ENCODE measurements around the gene STX17. TPM values are rescaled to one million over a fixed set of nuclear protein-coding genes. Genes with fewer than 3 reads are reported as not detected.

STX17 gene
- polyA plus RNA-seq, 2 of the 4 experiments (the other 2 are of a cell fraction) = 14.3 to 24.6 TPM

DNA sequence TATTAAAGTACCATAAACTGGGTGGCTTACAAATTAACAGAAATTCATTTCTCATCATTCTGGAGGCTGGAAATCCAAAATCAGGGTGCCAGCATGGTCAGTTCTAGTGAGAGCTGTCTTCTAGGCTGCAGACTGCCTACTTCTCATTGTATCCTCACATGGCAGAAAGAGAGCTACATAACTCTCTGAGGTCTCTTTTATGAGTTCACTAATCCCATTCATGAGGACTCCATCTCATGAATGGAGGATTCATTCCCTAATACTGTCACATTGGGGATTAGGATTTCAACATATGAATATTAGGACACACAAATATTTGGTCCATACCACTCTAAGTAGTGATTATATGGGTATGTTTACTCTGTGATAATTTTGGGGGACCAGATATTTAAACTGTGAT is 108.4 kb downstream of the STX17 start:
- TF ChIP-seq SMC3 (IDR thresholded peaks at IDR 0.05) (no peak), FOXS1 (CRISPR knock-in tag; IDR thresholded peaks at IDR 0.05) (no peak), HOXB5 (CRISPR knock-in tag; IDR thresholded peaks at IDR 0.05) (no peak), KDM1A (IDR thresholded peaks at IDR 0.05; ENCODE audit: low read depth) (no peak), MAFK (IDR thresholded peaks at IDR 0.05; ENCODE audit: partially characterized antibody) (no peak), RFX5 (IDR thresholded peaks at IDR 0.05) (no peak), POLR2A (IDR thresholded peaks at IDR 0.05; ENCODE audit: low read length) (no peak), ZFP36 (IDR thresholded peaks at IDR 0.05; ENCODE audit: borderline replicate concordance, partially characterized antibody) (no peak), HDAC2 (IDR thresholded peaks at IDR 0.05) (no peak)
- TF ChIP-seq, protein P1, sequence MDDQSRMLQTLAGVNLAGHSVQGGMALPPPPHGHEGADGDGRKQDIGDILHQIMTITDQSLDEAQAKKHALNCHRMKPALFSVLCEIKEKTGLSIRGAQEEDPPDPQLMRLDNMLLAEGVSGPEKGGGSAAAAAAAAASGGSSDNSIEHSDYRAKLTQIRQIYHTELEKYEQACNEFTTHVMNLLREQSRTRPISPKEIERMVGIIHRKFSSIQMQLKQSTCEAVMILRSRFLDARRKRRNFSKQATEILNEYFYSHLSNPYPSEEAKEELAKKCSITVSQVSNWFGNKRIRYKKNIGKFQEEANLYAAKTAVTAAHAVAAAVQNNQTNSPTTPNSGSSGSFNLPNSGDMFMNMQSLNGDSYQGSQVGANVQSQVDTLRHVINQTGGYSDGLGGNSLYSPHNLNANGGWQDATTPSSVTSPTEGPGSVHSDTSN (IDR thresholded peaks at IDR 0.05) = no peak
- TF ChIP-seq, protein P2, sequence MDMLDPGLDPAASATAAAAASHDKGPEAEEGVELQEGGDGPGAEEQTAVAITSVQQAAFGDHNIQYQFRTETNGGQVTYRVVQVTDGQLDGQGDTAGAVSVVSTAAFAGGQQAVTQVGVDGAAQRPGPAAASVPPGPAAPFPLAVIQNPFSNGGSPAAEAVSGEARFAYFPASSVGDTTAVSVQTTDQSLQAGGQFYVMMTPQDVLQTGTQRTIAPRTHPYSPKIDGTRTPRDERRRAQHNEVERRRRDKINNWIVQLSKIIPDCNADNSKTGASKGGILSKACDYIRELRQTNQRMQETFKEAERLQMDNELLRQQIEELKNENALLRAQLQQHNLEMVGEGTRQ (IDR thresholded peaks at IDR 0.05) = no peak
- TF ChIP-seq, protein P3, sequence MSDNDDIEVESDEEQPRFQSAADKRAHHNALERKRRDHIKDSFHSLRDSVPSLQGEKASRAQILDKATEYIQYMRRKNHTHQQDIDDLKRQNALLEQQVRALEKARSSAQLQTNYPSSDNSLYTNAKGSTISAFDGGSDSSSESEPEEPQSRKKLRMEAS (IDR thresholded peaks at IDR 0.05) = no peak
- FAIRE-seq (no peak), ATAC-seq (no peak), DNase-seq (ENCODE audit: low read depth in 1 of 2, low spot score in 1 of 2) (no peak)
- ChIA-PET CTCF (no interaction called here), POLR2A (no interaction called here)
- Histone ChIP-seq H3K4me2 (no peak overlapping the region), H3K4me3 (no peak overlapping the region), H3K27ac (no peak overlapping the region), H3K9me3 (peaks cover 5% of the 10 kb centered on the region; the same call in 1 of the 3 replicates), H3K4me1 (no peaks in the 10 kb centered on the region)

DNA sequence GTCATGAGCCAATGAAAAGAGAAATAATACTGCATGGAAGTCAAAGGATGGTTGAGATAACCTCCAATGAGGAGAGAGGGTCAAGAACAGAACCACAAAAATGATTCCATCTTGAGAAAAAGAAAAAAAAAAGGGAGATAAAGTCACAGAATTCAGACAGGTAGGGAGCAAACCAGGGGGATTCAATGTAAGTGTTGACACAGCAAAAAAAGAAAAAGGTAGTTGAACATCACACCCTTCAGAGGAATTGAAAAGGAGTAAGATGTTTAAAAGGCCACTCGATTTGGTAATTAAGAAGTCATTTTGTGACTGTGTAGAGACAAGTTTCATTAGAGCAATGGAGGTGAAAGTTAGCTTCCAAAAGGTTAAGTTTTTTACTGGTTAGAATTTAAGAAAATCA is 113.1 kb downstream of the STX17 start:
- 93% methylated on average over 1 of the region's 1 CpG for WGBS (ENCODE audit: missing lambda C conversion rate)
- DNase-seq (ENCODE audit: low read depth in 1 of 2, low spot score in 1 of 2) (no peak), FAIRE-seq (no peak), ATAC-seq (no peak)
- TF ChIP-seq GATA3 (IDR thresholded peaks at IDR 0.05; ENCODE audit: borderline replicate concordance) = no peak
- TF ChIP-seq MAFK (IDR thresholded peaks at IDR 0.05; ENCODE audit: partially characterized antibody) = peak; percentile 59
- CTCF ChIA-PET = interaction anchor here (1.4 kb wide), 1 partner anchor 9 kb away, joined by 6 read pairs; no protein-coding TSS in a partner anchor
- POLR2A ChIA-PET = no interaction called here
- H3K4me3 ChIP-seq = no peak overlapping the region
- H3K27ac ChIP-seq = no peak overlapping the region
- H3K4me1 ChIP-seq = 0 out of 3 replicates have a peak, but pooled peaks cover 3% of the 10 kb centered on the region
- no peak overlapping the region for H3K4me2 ChIP-seq
- H3K9me3 ChIP-seq = no peaks in the 10 kb centered on the region

Other genes starting within 250 kb of the STX17 start
- 1.6 and 1.8 TPM in 2 replicates for gene NR4A3, start 84.8 kb upstream of the STX17 start, polyA plus RNA-seq (2011; rRNA removed)
- gene NR4A3, start 84.8 kb upstream of the STX17 start, polyA plus RNA-seq (2017; fragmentation: RNase III; extraction: RNeasy Plus Mini Kit Qiagen cat#74134 plus additional on column Dnase treatment) = 1.4 to 2.0 TPM (median 1.7 TPM) in 3 replicates
- 17.3 and 19.4 TPM in 2 replicates for gene ERP44, start 192.3 kb downstream of the STX17 start, polyA plus RNA-seq (2011; rRNA removed)
- gene ERP44, start 192.3 kb downstream of the STX17 start, polyA plus RNA-seq (2017; fragmentation: RNase III; extraction: RNeasy Plus Mini Kit Qiagen cat#74134 plus additional on column Dnase treatment) = 12.4 to 14.3 TPM (median 13.7 TPM) in 3 replicates
- 30.6 and 38.1 TPM in 2 replicates for gene INVS, start 192.6 kb downstream of the STX17 start, polyA plus RNA-seq (2011; rRNA removed)
- gene INVS, start 192.6 kb downstream of the STX17 start, polyA plus RNA-seq (2017; fragmentation: RNase III; extraction: RNeasy Plus Mini Kit Qiagen cat#74134 plus additional on column Dnase treatment) = 11.6 to 12.7 TPM (median 11.9 TPM) in 3 replicates